ENCODE measurements around the gene THSD7A.

Gene THSD7A

GRCh38 chr7:11843113-11843765 lies 11.2 kb upstream of the THSD7A start:
- Histone ChIP-seq H3K79me2 (ENCODE audit: control insufficient read depth, insufficient read depth, low read length, unreplicated experiment) (no peaks in the 10 kb centered on the region), H3K27me3 (ENCODE audit: insufficient read depth, low read length) (no peaks in the 10 kb centered on the region; the same call in 1 of the 2 replicates), H2AFZ (ENCODE audit: low read length, unreplicated experiment) (no peak overlapping the region), H3K36me3 (ENCODE audit: insufficient read depth, low read length) (no peaks in the 10 kb centered on the region), H3K4me1 (ENCODE audit: control insufficient read depth, insufficient read depth, low read length, unreplicated experiment) (peaks cover 10% of the 10 kb centered on the region), H3K4me3 (ENCODE audit: low read depth, low read length) (no peak overlapping the region), H3K27ac (ENCODE audit: low read depth, low read length) (no peak overlapping the region)

GRCh38 chr7:11841657-11842056 lies 9.7 kb upstream of the THSD7A start:
- Histone ChIP-seq H3K27ac (ENCODE audit: low read depth, low read length) (no peak overlapping the region), H3K4me3 (ENCODE audit: low read depth, low read length) (no peak overlapping the region), H3K27me3 (ENCODE audit: insufficient read depth, low read length) (no peaks in the 10 kb centered on the region; the same call in 1 of the 2 replicates), H3K36me3 (ENCODE audit: insufficient read depth, low read length) (no peaks in the 10 kb centered on the region), H2AFZ (ENCODE audit: low read length, unreplicated experiment) (no peak overlapping the region), H3K79me2 (ENCODE audit: control insufficient read depth, insufficient read depth, low read length, unreplicated experiment) (no peaks in the 10 kb centered on the region), H3K4me1 (ENCODE audit: control insufficient read depth, insufficient read depth, low read length, unreplicated experiment) (peaks cover 5% of the 10 kb centered on the region)

GRCh38 chr7:11835260-11835659 lies 3.3 kb upstream of the THSD7A start:
- Histone ChIP-seq H3K4me3 (ENCODE audit: low read depth, low read length) (no peak overlapping the region), H3K27ac (ENCODE audit: low read depth, low read length) (no peak overlapping the region), H3K4me1 (ENCODE audit: control insufficient read depth, insufficient read depth, low read length, unreplicated experiment) (no peaks in the 10 kb centered on the region), H3K36me3 (ENCODE audit: insufficient read depth, low read length) (no peaks in the 10 kb centered on the region), H2AFZ (ENCODE audit: low read length, unreplicated experiment) (no peak overlapping the region), H3K79me2 (ENCODE audit: control insufficient read depth, insufficient read depth, low read length, unreplicated experiment) (no peaks in the 10 kb centered on the region), H3K27me3 (ENCODE audit: insufficient read depth, low read length) (0 out of 2 replicates have a peak, but pooled peaks cover 4% of the 10 kb centered on the region)

GRCh38 chr7:11833431-11833830 lies 1.4 kb upstream of the THSD7A start:
- Histone ChIP-seq H3K79me2 (ENCODE audit: control insufficient read depth, insufficient read depth, low read length, unreplicated experiment) (no peaks in the 10 kb centered on the region), H3K4me3 (ENCODE audit: low read depth, low read length) (no peak overlapping the region), H3K36me3 (ENCODE audit: insufficient read depth, low read length) (no peaks in the 10 kb centered on the region), H3K27me3 (ENCODE audit: insufficient read depth, low read length) (0 out of 2 replicates have a peak, but pooled peaks cover 4% of the 10 kb centered on the region), H3K27ac (ENCODE audit: low read depth, low read length) (no peak overlapping the region), H3K4me1 (ENCODE audit: control insufficient read depth, insufficient read depth, low read length, unreplicated experiment) (no peaks in the 10 kb centered on the region), H2AFZ (ENCODE audit: low read length, unreplicated experiment) (no peak overlapping the region)

GRCh38 chr7:11831156-11831735 lies 752 bp downstream of the THSD7A start:
- Histone ChIP-seq H3K36me3 (ENCODE audit: insufficient read depth, low read length) (no peaks in the 10 kb centered on the region), H3K4me3 (ENCODE audit: low read depth, low read length) (peak overlapping the region; percentile 88), H3K4me1 (ENCODE audit: control insufficient read depth, insufficient read depth, low read length, unreplicated experiment) (no peaks in the 10 kb centered on the region), H2AFZ (ENCODE audit: low read length, unreplicated experiment) (peak overlapping the region; percentile 98), H3K27ac (ENCODE audit: low read depth, low read length) (no peak overlapping the region), H3K79me2 (ENCODE audit: control insufficient read depth, insufficient read depth, low read length, unreplicated experiment) (no peaks in the 10 kb centered on the region), H3K27me3 (ENCODE audit: insufficient read depth, low read length) (peaks cover 9% of the 10 kb centered on the region)

- Histone ChIP-seq H2AFZ (ENCODE audit: low read length, unreplicated experiment) (peak overlapping the region; percentile 98), H3K79me2 (ENCODE audit: control insufficient read depth, insufficient read depth, low read length, unreplicated experiment) (no peaks in the 10 kb centered on the region), H3K36me3 (ENCODE audit: insufficient read depth, low read length) (no peaks in the 10 kb centered on the region), H3K4me3 (ENCODE audit: low read depth, low read length) (peak overlapping the region; percentile 88), H3K27me3 (ENCODE audit: insufficient read depth, low read length) (peaks cover 9% of the 10 kb centered on the region), H3K27ac (ENCODE audit: low read depth, low read length) (no peak overlapping the region), H3K4me1 (ENCODE audit: control insufficient read depth, insufficient read depth, low read length, unreplicated experiment) (no peaks in the 10 kb centered on the region)
Measured at GRCh38 chr7:11830582-11831155, 1.3 kb downstream of the THSD7A start.

GRCh38 chr7:11829954-11830353 lies 2.0 kb downstream of the THSD7A start:
- Histone ChIP-seq H3K36me3 (ENCODE audit: insufficient read depth, low read length) (no peaks in the 10 kb centered on the region), H3K27me3 (ENCODE audit: insufficient read depth, low read length) (peaks cover 9% of the 10 kb centered on the region), H3K4me1 (ENCODE audit: control insufficient read depth, insufficient read depth, low read length, unreplicated experiment) (no peaks in the 10 kb centered on the region), H3K4me3 (ENCODE audit: low read depth, low read length) (no peak overlapping the region), H3K79me2 (ENCODE audit: control insufficient read depth, insufficient read depth, low read length, unreplicated experiment) (no peaks in the 10 kb centered on the region), H3K27ac (ENCODE audit: low read depth, low read length) (no peak overlapping the region), H2AFZ (ENCODE audit: low read length, unreplicated experiment) (no peak overlapping the region)

- Histone ChIP-seq H3K4me3 (ENCODE audit: low read depth, low read length) (no peak overlapping the region), H3K4me1 (ENCODE audit: control insufficient read depth, insufficient read depth, low read length, unreplicated experiment) (no peaks in the 10 kb centered on the region), H3K36me3 (ENCODE audit: insufficient read depth, low read length) (no peaks in the 10 kb centered on the region), H2AFZ (ENCODE audit: low read length, unreplicated experiment) (no peak overlapping the region), H3K79me2 (ENCODE audit: control insufficient read depth, insufficient read depth, low read length, unreplicated experiment) (no peaks in the 10 kb centered on the region), H3K27ac (ENCODE audit: low read depth, low read length) (no peak overlapping the region), H3K27me3 (ENCODE audit: insufficient read depth, low read length) (peaks cover 12% of the 10 kb centered on the region; the same call in 1 of the 2 replicates)
Measured at GRCh38 chr7:11819947-11820346, 12.1 kb downstream of the THSD7A start.

GRCh38 chr7:11819271-11819670 lies 12.7 kb downstream of the THSD7A start:
- no peak overlapping the region for H3K4me3 ChIP-seq (ENCODE audit: low read depth, low read length)
- no peaks in the 10 kb centered on the region for H3K79me2 ChIP-seq (ENCODE audit: control insufficient read depth, insufficient read depth, low read length, unreplicated experiment)
- no peak overlapping the region for H3K27ac ChIP-seq (ENCODE audit: low read depth, low read length)
- no peaks in the 10 kb centered on the region for H3K4me1 ChIP-seq (ENCODE audit: control insufficient read depth, insufficient read depth, low read length, unreplicated experiment)
- no peak overlapping the region for H2AFZ ChIP-seq (ENCODE audit: low read length, unreplicated experiment)
- H3K36me3 ChIP-seq (ENCODE audit: insufficient read depth, low read length) = no peaks in the 10 kb centered on the region
- H3K27me3 ChIP-seq (ENCODE audit: insufficient read depth, low read length) = peaks cover 12% of the 10 kb centered on the region; the same call in 1 of the 2 replicates

GRCh38 chr7:11818281-11818680 lies 13.7 kb downstream of the THSD7A start:
- Histone ChIP-seq H3K79me2 (ENCODE audit: control insufficient read depth, insufficient read depth, low read length, unreplicated experiment) (no peaks in the 10 kb centered on the region), H3K4me1 (ENCODE audit: control insufficient read depth, insufficient read depth, low read length, unreplicated experiment) (no peaks in the 10 kb centered on the region), H3K4me3 (ENCODE audit: low read depth, low read length) (no peak overlapping the region), H3K27ac (ENCODE audit: low read depth, low read length) (no peak overlapping the region), H3K27me3 (ENCODE audit: insufficient read depth, low read length) (peaks cover 12% of the 10 kb centered on the region; the same call in 1 of the 2 replicates), H2AFZ (ENCODE audit: low read length, unreplicated experiment) (no peak overlapping the region), H3K36me3 (ENCODE audit: insufficient read depth, low read length) (no peaks in the 10 kb centered on the region)
